WTC11 (cell line): ENCODE measurements around the gene TESK2. TPM values are rescaled to one million over a fixed set of nuclear protein-coding genes. Genes with fewer than 3 reads are reported as not detected.

Experiments used
- ATAC-seq: fragments of 200-7000 bp; cut with Tn5 transposase; 2 replicates; pipeline ENCODE4 v1.10.0; 2021; ENCODE audit warnings: mild to moderate bottlenecking, moderate library complexity
- CTCF ChIA-PET: fragments of 300-600 bp; sonication (Branson Sonifier 250); formaldehyde crosslinking; loops from one replicate; lab custom pipeline; 2021; ENCODE audit warnings: antibody characterized with exemption; lab: Charles Lee
- POLR2A ChIA-PET: fragments of 350-600 bp; sonication (Branson Sonifier 250); formaldehyde crosslinking; loops from one replicate; lab custom pipeline; 2021; ENCODE audit warnings: antibody characterized with exemption; lab: Charles Lee
- DNase-seq: peaks from one replicate; pipeline ENCODE4 v3.0.0; 2021; ENCODE audit warnings: low spot score
- H3K27ac Mint-ChIP-seq: 2 replicates; pipeline ENCODE4 v1.8.0; 2021; ENCODE audit warnings: mixed read lengths
- H3K27me3 Mint-ChIP-seq: 2 replicates; pipeline ENCODE4 v1.8.0; 2021; ENCODE audit warnings: low read depth, mild to moderate bottlenecking, moderate library complexity, mixed read lengths
- H3K36me3 Mint-ChIP-seq: 2 replicates; pipeline ENCODE4 v1.8.0; 2021; ENCODE audit warnings: mixed read lengths
- H3K4me1 Mint-ChIP-seq: 2 replicates; pipeline ENCODE4 v1.8.0; 2022; ENCODE audit warnings: mixed read lengths
- H3K4me3 Mint-ChIP-seq: 2 replicates; pipeline ENCODE4 v1.8.0; 2021; ENCODE audit warnings: mild to moderate bottlenecking, moderate library complexity, mixed read lengths
- H3K9me3 Mint-ChIP-seq: 2 replicates; pipeline ENCODE4 v1.8.0; 2021; ENCODE audit warnings: mixed read lengths
- CREM ChIP-seq: sonication (generic); formaldehyde crosslinking; IDR thresholded peaks from 2 replicates; pipeline ENCODE4 v1.8.1; 2022; ENCODE audit warnings: mild to moderate bottlenecking, missing genetic modification reagents, moderate library complexity
- ELF4 ChIP-seq: sonication (generic); formaldehyde crosslinking; IDR thresholded peaks from 2 replicates; pipeline ENCODE4 v1.8.1; 2022; ENCODE audit warnings: low read depth, mild to moderate bottlenecking, moderate library complexity, missing genetic modification reagents
- ESRRA ChIP-seq: sonication (generic); formaldehyde crosslinking; IDR thresholded peaks from 2 replicates; pipeline ENCODE4 v1.8.1; 2022; ENCODE audit warnings: mild to moderate bottlenecking, missing genetic modification reagents, borderline replicate concordance
- GRHL2 ChIP-seq: fragments of 250-450 bp; sonication (Bioruptor Pico); IDR thresholded peaks from 2 replicates; pipeline ENCODE4 v1.8.0; 2022; ENCODE audit warnings: mild to moderate bottlenecking, moderate library complexity; ENCODE audit not compliant: insufficient replicate concordance, severe bottlenecking
- NR3C1 ChIP-seq: sonication (generic); formaldehyde crosslinking; conservative IDR thresholded peaks from 2 replicates; pipeline ENCODE4 v1.8.1; 2023; ENCODE audit warnings: low read depth, mild to moderate bottlenecking, missing genetic modification reagents
- OVOL2 ChIP-seq: fragments of 250-450 bp; sonication (Bioruptor Pico); IDR thresholded peaks from 2 replicates; pipeline ENCODE4 v1.9.0; 2021; ENCODE audit warnings: mild to moderate bottlenecking, borderline replicate concordance
- SMAD3 ChIP-seq: sonication (generic); formaldehyde crosslinking; IDR thresholded peaks from 2 replicates; pipeline ENCODE4 v1.8.0; 2022; ENCODE audit warnings: missing genetic modification reagents, mild to moderate bottlenecking, borderline replicate concordance
- SP1 ChIP-seq: sonication (generic); formaldehyde crosslinking; conservative IDR thresholded peaks from 2 replicates; pipeline ENCODE4 v1.8.1; 2022; ENCODE audit warnings: missing genetic modification reagents
- ZBTB21 ChIP-seq: sonication (generic); formaldehyde crosslinking; IDR thresholded peaks from 2 replicates; pipeline ENCODE4 v1.8.1; 2023; ENCODE audit warnings: mild to moderate bottlenecking, missing genetic modification reagents, borderline replicate concordance
- ZNF671 ChIP-seq: fragments of 250-450 bp; sonication (Bioruptor Pico); IDR thresholded peaks from 2 replicates; pipeline ENCODE4 v1.8.0; 2021; ENCODE audit warnings: mild to moderate bottlenecking
- total RNA-seq: library from RNA; stranded (reverse); gene quantifications from 3 replicates; pipeline ENCODE4 v1.2.3, GENCODE V29; 2021
- TF ChIP-seq, protein P1 (sequence below): sonication (generic); formaldehyde crosslinking; IDR thresholded peaks from 2 replicates; pipeline ENCODE4 v1.8.1; 2023; ENCODE audit warnings: mild to moderate bottlenecking, missing genetic modification reagents
- TF ChIP-seq, protein P2 (sequence below): sonication (generic); formaldehyde crosslinking; IDR thresholded peaks from 2 replicates; pipeline ENCODE4 v1.8.0; 2023; ENCODE audit warnings: mild to moderate bottlenecking, missing genetic modification reagents
- TF ChIP-seq, protein P3 (sequence below): sonication (generic); formaldehyde crosslinking; IDR thresholded peaks from 2 replicates; pipeline ENCODE4 v1.8.0; 2023; ENCODE audit warnings: missing genetic modification reagents, mild to moderate bottlenecking, borderline replicate concordance
- TF ChIP-seq, protein P4 (sequence below): sonication (generic); formaldehyde crosslinking; conservative IDR thresholded peaks from 2 replicates; pipeline ENCODE4 v1.8.1; 2022; ENCODE audit warnings: mild to moderate bottlenecking, missing genetic modification reagents
- TF ChIP-seq, protein P5 (sequence below): sonication (generic); formaldehyde crosslinking; IDR thresholded peaks from 2 replicates; pipeline ENCODE4 v1.8.1; 2022; ENCODE audit warnings: mild to moderate bottlenecking, moderate library complexity, missing genetic modification reagents
- TF ChIP-seq, protein P6 (sequence below): sonication (generic); formaldehyde crosslinking; IDR thresholded peaks from 2 replicates; pipeline ENCODE4 v1.8.1; 2023; ENCODE audit warnings: mild to moderate bottlenecking, moderate library complexity, missing genetic modification reagents
- TF ChIP-seq, protein P7 (sequence below): fragments of 250-450 bp; sonication (Bioruptor Pico); IDR thresholded peaks from 2 replicates; pipeline ENCODE4 v2.1.2; 2022; ENCODE audit warnings: mild to moderate bottlenecking, moderate library complexity

Gene TESK2
- total RNA-seq, 1 experiment from 2014 or later: 13.3 TPM

DNA sequence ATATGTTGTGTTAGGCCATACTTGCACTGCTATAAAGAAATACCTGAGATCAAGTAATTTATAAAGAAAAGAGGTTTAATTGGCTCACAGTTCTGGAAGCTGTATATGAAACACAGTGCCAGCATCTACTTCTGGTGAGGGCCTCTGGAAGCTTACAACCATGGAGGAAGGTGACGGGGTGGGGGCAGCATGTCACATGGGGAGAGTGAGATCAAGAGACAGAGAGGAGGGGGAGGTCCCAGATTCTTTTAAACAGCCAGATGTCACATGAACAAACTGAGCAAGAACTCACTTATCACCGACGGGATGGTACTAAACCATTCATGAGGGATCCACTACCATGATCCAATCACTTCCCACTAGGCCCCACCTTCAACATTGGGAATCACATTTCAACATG lies 42.6 kb downstream of the TESK2 start:
- Mint-ChIP-seq H3K4me3 (no peak overlapping the region), H3K4me1 (peaks cover 6% of the 10 kb centered on the region), H3K27me3 (no peaks in the 10 kb centered on the region), H3K9me3 (peaks cover 9% of the 10 kb centered on the region; the same call in 1 of the 2 replicates), H3K36me3 (no peaks in the 10 kb centered on the region), H3K27ac (no peak overlapping the region; the same call in 1 of the 2 replicates)
- CTCF ChIA-PET: interaction anchor here (0.7 kb wide), 1 partner anchor 88 kb away, joined by 3 read pairs; no protein-coding TSS in a partner anchor
- POLR2A ChIA-PET: no interaction called here
- TF ChIP-seq OVOL2 (no peak), ZBTB21 (CRISPR knock-in tag) (no peak), ELF4 (CRISPR knock-in tag) (no peak), NR3C1 (CRISPR knock-in tag) (no peak), SMAD3 (CRISPR knock-in tag) (no peak), GRHL2 (CRISPR knock-in tag) (no peak), SP1 (CRISPR knock-in tag) (no peak), ESRRA (no peak), ZNF671 (CRISPR knock-in tag) (no peak), CREM (CRISPR knock-in tag) (no peak)
- TF ChIP-seq, protein P1, sequence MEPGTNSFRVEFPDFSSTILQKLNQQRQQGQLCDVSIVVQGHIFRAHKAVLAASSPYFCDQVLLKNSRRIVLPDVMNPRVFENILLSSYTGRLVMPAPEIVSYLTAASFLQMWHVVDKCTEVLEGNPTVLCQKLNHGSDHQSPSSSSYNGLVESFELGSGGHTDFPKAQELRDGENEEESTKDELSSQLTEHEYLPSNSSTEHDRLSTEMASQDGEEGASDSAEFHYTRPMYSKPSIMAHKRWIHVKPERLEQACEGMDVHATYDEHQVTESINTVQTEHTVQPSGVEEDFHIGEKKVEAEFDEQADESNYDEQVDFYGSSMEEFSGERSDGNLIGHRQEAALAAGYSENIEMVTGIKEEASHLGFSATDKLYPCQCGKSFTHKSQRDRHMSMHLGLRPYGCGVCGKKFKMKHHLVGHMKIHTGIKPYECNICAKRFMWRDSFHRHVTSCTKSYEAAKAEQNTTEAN (CRISPR knock-in tag): no peak
- TF ChIP-seq, protein P2, sequence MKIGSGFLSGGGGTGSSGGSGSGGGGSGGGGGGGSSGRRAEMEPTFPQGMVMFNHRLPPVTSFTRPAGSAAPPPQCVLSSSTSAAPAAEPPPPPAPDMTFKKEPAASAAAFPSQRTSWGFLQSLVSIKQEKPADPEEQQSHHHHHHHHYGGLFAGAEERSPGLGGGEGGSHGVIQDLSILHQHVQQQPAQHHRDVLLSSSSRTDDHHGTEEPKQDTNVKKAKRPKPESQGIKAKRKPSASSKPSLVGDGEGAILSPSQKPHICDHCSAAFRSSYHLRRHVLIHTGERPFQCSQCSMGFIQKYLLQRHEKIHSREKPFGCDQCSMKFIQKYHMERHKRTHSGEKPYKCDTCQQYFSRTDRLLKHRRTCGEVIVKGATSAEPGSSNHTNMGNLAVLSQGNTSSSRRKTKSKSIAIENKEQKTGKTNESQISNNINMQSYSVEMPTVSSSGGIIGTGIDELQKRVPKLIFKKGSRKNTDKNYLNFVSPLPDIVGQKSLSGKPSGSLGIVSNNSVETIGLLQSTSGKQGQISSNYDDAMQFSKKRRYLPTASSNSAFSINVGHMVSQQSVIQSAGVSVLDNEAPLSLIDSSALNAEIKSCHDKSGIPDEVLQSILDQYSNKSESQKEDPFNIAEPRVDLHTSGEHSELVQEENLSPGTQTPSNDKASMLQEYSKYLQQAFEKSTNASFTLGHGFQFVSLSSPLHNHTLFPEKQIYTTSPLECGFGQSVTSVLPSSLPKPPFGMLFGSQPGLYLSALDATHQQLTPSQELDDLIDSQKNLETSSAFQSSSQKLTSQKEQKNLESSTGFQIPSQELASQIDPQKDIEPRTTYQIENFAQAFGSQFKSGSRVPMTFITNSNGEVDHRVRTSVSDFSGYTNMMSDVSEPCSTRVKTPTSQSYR (CRISPR knock-in tag): no peak
- TF ChIP-seq, protein P3, sequence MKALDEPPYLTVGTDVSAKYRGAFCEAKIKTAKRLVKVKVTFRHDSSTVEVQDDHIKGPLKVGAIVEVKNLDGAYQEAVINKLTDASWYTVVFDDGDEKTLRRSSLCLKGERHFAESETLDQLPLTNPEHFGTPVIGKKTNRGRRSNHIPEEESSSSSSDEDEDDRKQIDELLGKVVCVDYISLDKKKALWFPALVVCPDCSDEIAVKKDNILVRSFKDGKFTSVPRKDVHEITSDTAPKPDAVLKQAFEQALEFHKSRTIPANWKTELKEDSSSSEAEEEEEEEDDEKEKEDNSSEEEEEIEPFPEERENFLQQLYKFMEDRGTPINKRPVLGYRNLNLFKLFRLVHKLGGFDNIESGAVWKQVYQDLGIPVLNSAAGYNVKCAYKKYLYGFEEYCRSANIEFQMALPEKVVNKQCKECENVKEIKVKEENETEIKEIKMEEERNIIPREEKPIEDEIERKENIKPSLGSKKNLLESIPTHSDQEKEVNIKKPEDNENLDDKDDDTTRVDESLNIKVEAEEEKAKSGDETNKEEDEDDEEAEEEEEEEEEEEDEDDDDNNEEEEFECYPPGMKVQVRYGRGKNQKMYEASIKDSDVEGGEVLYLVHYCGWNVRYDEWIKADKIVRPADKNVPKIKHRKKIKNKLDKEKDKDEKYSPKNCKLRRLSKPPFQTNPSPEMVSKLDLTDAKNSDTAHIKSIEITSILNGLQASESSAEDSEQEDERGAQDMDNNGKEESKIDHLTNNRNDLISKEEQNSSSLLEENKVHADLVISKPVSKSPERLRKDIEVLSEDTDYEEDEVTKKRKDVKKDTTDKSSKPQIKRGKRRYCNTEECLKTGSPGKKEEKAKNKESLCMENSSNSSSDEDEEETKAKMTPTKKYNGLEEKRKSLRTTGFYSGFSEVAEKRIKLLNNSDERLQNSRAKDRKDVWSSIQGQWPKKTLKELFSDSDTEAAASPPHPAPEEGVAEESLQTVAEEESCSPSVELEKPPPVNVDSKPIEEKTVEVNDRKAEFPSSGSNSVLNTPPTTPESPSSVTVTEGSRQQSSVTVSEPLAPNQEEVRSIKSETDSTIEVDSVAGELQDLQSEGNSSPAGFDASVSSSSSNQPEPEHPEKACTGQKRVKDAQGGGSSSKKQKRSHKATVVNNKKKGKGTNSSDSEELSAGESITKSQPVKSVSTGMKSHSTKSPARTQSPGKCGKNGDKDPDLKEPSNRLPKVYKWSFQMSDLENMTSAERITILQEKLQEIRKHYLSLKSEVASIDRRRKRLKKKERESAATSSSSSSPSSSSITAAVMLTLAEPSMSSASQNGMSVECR (CRISPR knock-in tag): no peak
- TF ChIP-seq, protein P4, sequence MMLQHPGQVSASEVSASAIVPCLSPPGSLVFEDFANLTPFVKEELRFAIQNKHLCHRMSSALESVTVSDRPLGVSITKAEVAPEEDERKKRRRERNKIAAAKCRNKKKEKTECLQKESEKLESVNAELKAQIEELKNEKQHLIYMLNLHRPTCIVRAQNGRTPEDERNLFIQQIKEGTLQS (CRISPR knock-in tag): no peak
- TF ChIP-seq, protein P5, sequence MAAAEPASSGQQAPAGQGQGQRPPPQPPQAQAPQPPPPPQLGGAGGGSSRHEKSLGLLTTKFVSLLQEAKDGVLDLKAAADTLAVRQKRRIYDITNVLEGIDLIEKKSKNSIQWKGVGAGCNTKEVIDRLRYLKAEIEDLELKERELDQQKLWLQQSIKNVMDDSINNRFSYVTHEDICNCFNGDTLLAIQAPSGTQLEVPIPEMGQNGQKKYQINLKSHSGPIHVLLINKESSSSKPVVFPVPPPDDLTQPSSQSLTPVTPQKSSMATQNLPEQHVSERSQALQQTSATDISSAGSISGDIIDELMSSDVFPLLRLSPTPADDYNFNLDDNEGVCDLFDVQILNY (CRISPR knock-in tag): no peak
- TF ChIP-seq, protein P6, sequence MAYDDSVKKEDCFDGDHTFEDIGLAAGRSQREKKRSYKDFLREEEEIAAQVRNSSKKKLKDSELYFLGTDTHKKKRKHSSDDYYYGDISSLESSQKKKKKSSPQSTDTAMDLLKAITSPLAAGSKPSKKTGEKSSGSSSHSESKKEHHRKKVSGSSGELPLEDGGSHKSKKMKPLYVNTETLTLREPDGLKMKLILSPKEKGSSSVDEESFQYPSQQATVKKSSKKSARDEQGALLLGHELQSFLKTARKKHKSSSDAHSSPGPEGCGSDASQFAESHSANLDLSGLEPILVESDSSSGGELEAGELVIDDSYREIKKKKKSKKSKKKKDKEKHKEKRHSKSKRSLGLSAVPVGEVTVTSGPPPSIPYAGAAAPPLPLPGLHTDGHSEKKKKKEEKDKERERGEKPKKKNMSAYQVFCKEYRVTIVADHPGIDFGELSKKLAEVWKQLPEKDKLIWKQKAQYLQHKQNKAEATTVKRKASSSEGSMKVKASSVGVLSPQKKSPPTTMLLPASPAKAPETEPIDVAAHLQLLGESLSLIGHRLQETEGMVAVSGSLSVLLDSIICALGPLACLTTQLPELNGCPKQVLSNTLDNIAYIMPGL (CRISPR knock-in tag): no peak
- TF ChIP-seq, protein P7, sequence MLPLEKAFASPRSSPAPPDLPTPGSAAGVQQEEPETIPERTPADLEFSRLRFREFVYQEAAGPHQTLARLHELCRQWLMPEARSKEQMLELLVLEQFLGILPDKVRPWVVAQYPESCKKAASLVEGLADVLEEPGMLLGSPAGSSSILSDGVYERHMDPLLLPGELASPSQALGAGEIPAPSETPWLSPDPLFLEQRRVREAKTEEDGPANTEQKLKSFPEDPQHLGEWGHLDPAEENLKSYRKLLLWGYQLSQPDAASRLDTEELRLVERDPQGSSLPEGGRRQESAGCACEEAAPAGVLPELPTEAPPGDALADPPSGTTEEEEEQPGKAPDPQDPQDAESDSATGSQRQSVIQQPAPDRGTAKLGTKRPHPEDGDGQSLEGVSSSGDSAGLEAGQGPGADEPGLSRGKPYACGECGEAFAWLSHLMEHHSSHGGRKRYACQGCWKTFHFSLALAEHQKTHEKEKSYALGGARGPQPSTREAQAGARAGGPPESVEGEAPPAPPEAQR (CRISPR knock-in tag): no peak
- DNase-seq: no peak
- ATAC-seq: no peak
